ENCODE measurements around the gene ATP6V0E1.

DNA sequence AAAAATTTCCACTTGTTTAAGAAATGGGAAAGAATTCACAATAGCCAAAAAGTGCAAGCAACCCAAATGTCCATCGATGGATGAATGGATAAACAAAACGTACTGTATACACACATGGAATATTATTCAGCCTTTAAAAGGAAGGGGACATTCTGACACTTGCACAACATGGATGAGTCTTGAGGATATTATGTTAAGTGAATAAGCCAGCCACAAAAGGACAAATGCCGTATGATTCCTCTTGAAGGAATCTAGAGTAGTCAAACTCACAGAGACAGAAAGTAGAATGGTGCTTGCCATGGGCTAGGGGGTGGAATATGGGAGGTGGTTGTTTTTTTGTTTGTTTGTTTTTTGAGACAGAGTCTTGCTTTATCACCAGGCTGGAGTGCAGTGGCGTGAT, 3.8 kb upstream of the ATP6V0E1 start:
- no peak for TF ChIP-seq EZH2phosphoT487 (IDR thresholded peaks at IDR 0.05; ENCODE audit: borderline replicate concordance)
- TF ChIP-seq, protein P1, sequence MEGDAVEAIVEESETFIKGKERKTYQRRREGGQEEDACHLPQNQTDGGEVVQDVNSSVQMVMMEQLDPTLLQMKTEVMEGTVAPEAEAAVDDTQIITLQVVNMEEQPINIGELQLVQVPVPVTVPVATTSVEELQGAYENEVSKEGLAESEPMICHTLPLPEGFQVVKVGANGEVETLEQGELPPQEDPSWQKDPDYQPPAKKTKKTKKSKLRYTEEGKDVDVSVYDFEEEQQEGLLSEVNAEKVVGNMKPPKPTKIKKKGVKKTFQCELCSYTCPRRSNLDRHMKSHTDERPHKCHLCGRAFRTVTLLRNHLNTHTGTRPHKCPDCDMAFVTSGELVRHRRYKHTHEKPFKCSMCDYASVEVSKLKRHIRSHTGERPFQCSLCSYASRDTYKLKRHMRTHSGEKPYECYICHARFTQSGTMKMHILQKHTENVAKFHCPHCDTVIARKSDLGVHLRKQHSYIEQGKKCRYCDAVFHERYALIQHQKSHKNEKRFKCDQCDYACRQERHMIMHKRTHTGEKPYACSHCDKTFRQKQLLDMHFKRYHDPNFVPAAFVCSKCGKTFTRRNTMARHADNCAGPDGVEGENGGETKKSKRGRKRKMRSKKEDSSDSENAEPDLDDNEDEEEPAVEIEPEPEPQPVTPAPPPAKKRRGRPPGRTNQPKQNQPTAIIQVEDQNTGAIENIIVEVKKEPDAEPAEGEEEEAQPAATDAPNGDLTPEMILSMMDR (conservative IDR thresholded peaks at IDR 0.05; ENCODE audit: low read length) = no peak

All from Loucy (cell line).